Dorsolateral prefrontal cortex (tissue), 118 donors: ENCODE measurements around the gene HPCA. TPM values are rescaled to one million over a fixed set of nuclear protein-coding genes. Genes with fewer than 3 reads are reported as not detected.

Experiments
- total RNA-seq, 120 experiments: library from RNA; stranded (reverse); gene quantifications; one replicate each; pipeline versions ENCODE4 v1.2.3 to v1.2.4, GENCODE V29; 2022

Gene HPCA
- total RNA-seq, 120 experiments from 2014 or later: 50.4 to 310 (median 190) TPM

Other genes starting within 250 kb of the HPCA start
- gene ZBTB8OS, start 235.9 kb upstream of the HPCA start, total RNA-seq: 10 to 100 TPM; 31.6 to 70.6 (median 46.7) TPM
- 100 to 1,000 TPM; 115 to 177 (median 148) TPM for gene RBBP4, start 235.3 kb upstream of the HPCA start, total RNA-seq
- 1 to 10 TPM; 2.0 to 9.9 (median 5.5) TPM for gene SYNC, start 183.7 kb upstream of the HPCA start, total RNA-seq
- gene YARS1, start 69.1 kb upstream of the HPCA start, total RNA-seq: 100 to 1,000 TPM in 107 of 120 experiments, 10 to 100 TPM in 13; 66.2 to 170 (median 126) TPM
- gene S100PBP, start 68.8 kb upstream of the HPCA start, total RNA-seq: 10 to 100 TPM; 26.9 to 75.5 (median 43.2) TPM
- 10 to 100 TPM in 119 of 120 experiments, 1 to 10 TPM in 1; 5.1 to 60.1 (median 32.9) TPM for gene FNDC5, start 15.6 kb upstream of the HPCA start, total RNA-seq
- gene TMEM54, start 14.9 kb downstream of the HPCA start, total RNA-seq: 10 to 100 TPM; 16.8 to 69.5 (median 35.8) TPM
- 10 to 100 TPM; 19.7 to 42.6 (median 28.7) TPM for gene RNF19B, start 78.3 kb downstream of the HPCA start, total RNA-seq
- 100 to 1,000 TPM in 6 of 120 experiments, 10 to 100 TPM in 114; 59.4 to 114 (median 81.1) TPM for gene AK2, start 150.4 kb downstream of the HPCA start, total RNA-seq
- gene AZIN2, start 194.7 kb downstream of the HPCA start, total RNA-seq: 10 to 100 TPM; 22.5 to 68.9 (median 42.9) TPM